ENCODE measurements around the gene CST7. TPM values are rescaled to one million over a fixed set of nuclear protein-coding genes. Genes with fewer than 3 reads are reported as not detected.

CST7 gene
- total RNA-seq, 1 experiment from 2014 or later, result not detected

- Histone ChIP-seq H3K9me2 (ENCODE audit: insufficient read depth) (no peaks in the 10 kb centered on the region), H3K4me3 (replicated peaks in 1 of 2; ENCODE audit: low read depth in 1 of 2, low read length in 2 of 2) (no peak overlapping the region), H3K9ac (ENCODE audit: low read length) (no peak overlapping the region), H3K27me3 (ENCODE audit: insufficient read depth, low read length) (peaks cover 3% of the 10 kb centered on the region; the same call in 1 of the 2 replicates), H3K79me2 (ENCODE audit: insufficient read depth, low read length) (no peaks in the 10 kb centered on the region), H2AFZ (ENCODE audit: low read depth, low read length, poor library complexity, severe bottlenecking) (no peak overlapping the region), H3K36me3 (ENCODE audit: control insufficient read depth in 1 of 2, insufficient read depth in 2 of 2, low read length in 2 of 2) (no peaks in the 10 kb centered on the region), H3K4me1 (ENCODE audit: control insufficient read depth in 1 of 2, insufficient read depth in 2 of 2, low read length in 2 of 2) (peaks cover 0 to 6% of the 10 kb centered on the region in 2 experiments; a peak in 1 of 4 replicates), H3K9me3 (ENCODE audit: control insufficient read depth in 1 of 2, insufficient read depth in 1 of 2, low read depth in 1 of 2, low read length in 2 of 2) (no peaks in the 10 kb centered on the region), H3K4me2 (ENCODE audit: low read length) (no peak overlapping the region), H3K27ac (ENCODE audit: low read depth, low read length) (no peak overlapping the region), H4K20me1 (ENCODE audit: insufficient read depth) (no peaks in the 10 kb centered on the region)
- ChIA-PET CTCF (no interaction called here), RAD21 (ENCODE audit: low non-redundant PET in 1 of 2, low total read pairs in 2 of 2, uncharacterized antibody in 2 of 2, unreplicated experiment in 2 of 2) (no interaction called here), POLR2A (no interaction called here)
- BruUV-seq (replicated peaks), result no TSS peak
- ATAC-seq (no peak), DNase-seq (ENCODE audit: low read depth, low spot score) (no peak)
- intact Hi-C loops (cut with micrococcal nuclease), result no loop called here
- TF ChIP-seq, protein P1, sequence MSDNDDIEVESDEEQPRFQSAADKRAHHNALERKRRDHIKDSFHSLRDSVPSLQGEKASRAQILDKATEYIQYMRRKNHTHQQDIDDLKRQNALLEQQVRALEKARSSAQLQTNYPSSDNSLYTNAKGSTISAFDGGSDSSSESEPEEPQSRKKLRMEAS (IDR thresholded peaks at IDR 0.05), result no peak
- TF ChIP-seq EZH2phosphoT487 (IDR thresholded peaks at IDR 0.05; ENCODE audit: borderline replicate concordance) (no peak), POLR2A (IDR thresholded peaks at IDR 0.05; ENCODE audit: borderline replicate concordance, extremely low read depth, insufficient read depth, insufficient read length) (no peak), SP1 (IDR thresholded peaks at IDR 0.05; ENCODE audit: low read depth) (no peak)
Observed at GRCh38 chr20:24950836-24951525, 1.9 kb downstream of the CST7 start.

GRCh38 chr20:24951536-24952083, 2.5 kb downstream of the CST7 start:
- Histone ChIP-seq H3K36me3 (ENCODE audit: control insufficient read depth in 1 of 2, insufficient read depth in 2 of 2, low read length in 2 of 2) (no peaks in the 10 kb centered on the region), H3K4me1 (ENCODE audit: control insufficient read depth in 1 of 2, insufficient read depth in 2 of 2, low read length in 2 of 2) (peaks cover 0 to 6% of the 10 kb centered on the region in 2 experiments; a peak in 1 of 4 replicates), H3K27ac (ENCODE audit: low read depth, low read length) (no peak overlapping the region), H3K27me3 (ENCODE audit: insufficient read depth, low read length) (peaks cover 3% of the 10 kb centered on the region; the same call in 1 of the 2 replicates), H3K4me3 (replicated peaks in 1 of 2; ENCODE audit: low read depth in 1 of 2, low read length in 2 of 2) (no peak overlapping the region), H4K20me1 (ENCODE audit: insufficient read depth) (no peaks in the 10 kb centered on the region), H3K9me2 (ENCODE audit: insufficient read depth) (no peaks in the 10 kb centered on the region), H3K9me3 (ENCODE audit: control insufficient read depth in 1 of 2, insufficient read depth in 1 of 2, low read depth in 1 of 2, low read length in 2 of 2) (no peaks in the 10 kb centered on the region), H3K79me2 (ENCODE audit: insufficient read depth, low read length) (no peaks in the 10 kb centered on the region), H3K4me2 (ENCODE audit: low read length) (no peak overlapping the region), H3K9ac (ENCODE audit: low read length) (no peak overlapping the region), H2AFZ (ENCODE audit: low read depth, low read length, poor library complexity, severe bottlenecking) (no peak overlapping the region)
- ATAC-seq (no peak), DNase-seq (ENCODE audit: low read depth, low spot score) (no peak)
- ChIA-PET CTCF (no interaction called here), POLR2A (no interaction called here), RAD21 (ENCODE audit: low non-redundant PET in 1 of 2, low total read pairs in 2 of 2, uncharacterized antibody in 2 of 2, unreplicated experiment in 2 of 2) (no interaction called here)
- BruUV-seq (replicated peaks), result no TSS peak
- intact Hi-C loops (cut with micrococcal nuclease), result no loop called here
- TF ChIP-seq YY1 (IDR thresholded peaks at IDR 0.05; ENCODE audit: extremely low read depth, insufficient replicate concordance, low read depth, low read length), result no peak
- TF ChIP-seq FOSL1 (IDR thresholded peaks at IDR 0.05; ENCODE audit: low read depth), result no peak
- TF ChIP-seq, protein P2, sequence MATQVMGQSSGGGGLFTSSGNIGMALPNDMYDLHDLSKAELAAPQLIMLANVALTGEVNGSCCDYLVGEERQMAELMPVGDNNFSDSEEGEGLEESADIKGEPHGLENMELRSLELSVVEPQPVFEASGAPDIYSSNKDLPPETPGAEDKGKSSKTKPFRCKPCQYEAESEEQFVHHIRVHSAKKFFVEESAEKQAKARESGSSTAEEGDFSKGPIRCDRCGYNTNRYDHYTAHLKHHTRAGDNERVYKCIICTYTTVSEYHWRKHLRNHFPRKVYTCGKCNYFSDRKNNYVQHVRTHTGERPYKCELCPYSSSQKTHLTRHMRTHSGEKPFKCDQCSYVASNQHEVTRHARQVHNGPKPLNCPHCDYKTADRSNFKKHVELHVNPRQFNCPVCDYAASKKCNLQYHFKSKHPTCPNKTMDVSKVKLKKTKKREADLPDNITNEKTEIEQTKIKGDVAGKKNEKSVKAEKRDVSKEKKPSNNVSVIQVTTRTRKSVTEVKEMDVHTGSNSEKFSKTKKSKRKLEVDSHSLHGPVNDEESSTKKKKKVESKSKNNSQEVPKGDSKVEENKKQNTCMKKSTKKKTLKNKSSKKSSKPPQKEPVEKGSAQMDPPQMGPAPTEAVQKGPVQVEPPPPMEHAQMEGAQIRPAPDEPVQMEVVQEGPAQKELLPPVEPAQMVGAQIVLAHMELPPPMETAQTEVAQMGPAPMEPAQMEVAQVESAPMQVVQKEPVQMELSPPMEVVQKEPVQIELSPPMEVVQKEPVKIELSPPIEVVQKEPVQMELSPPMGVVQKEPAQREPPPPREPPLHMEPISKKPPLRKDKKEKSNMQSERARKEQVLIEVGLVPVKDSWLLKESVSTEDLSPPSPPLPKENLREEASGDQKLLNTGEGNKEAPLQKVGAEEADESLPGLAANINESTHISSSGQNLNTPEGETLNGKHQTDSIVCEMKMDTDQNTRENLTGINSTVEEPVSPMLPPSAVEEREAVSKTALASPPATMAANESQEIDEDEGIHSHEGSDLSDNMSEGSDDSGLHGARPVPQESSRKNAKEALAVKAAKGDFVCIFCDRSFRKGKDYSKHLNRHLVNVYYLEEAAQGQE (IDR thresholded peaks at IDR 0.05; ENCODE audit: low read depth), result no peak
- no peak for TF ChIP-seq CEBPB (IDR thresholded peaks at IDR 0.05; ENCODE audit: low read depth)
- no peak for TF ChIP-seq POLR2AphosphoS5 (IDR thresholded peaks at IDR 0.05; ENCODE audit: low read depth, low read length)
- no peak for TF ChIP-seq ZBTB33 (IDR thresholded peaks at IDR 0.05; ENCODE audit: extremely low read depth, insufficient replicate concordance, low read length)
